HL-60 (cell line): Measurements from ENCODE around the gene OTX2.

ENCODE experiments used
- DNase-seq, 2 experiments: peaks; one replicate each; pipeline ENCODE4 v3.0.0-alpha.2; 2010 to 2020; ENCODE audit warnings: low read depth in 1 of 2, low spot score in 1 of 2
- H3K27ac ChIP-seq: fragments of 250-450 bp; sonication (Bioruptor Pico); replicated peaks from 2 replicates; pipeline ENCODE4 v1.5.1; 2020; ENCODE audit warnings: mild to moderate bottlenecking, moderate library complexity
- H3K27me3 ChIP-seq: fragments of 250-450 bp; sonication (Bioruptor Pico); 2 replicates; pipeline ENCODE4 v1.5.1; 2021; ENCODE audit warnings: mild to moderate bottlenecking, moderate library complexity; ENCODE audit not compliant: insufficient read depth, poor library complexity, severe bottlenecking
- H3K4me3 ChIP-seq: replicated peaks from 2 replicates; pipeline ENCODE4 v1.5.1; 2011; ENCODE audit warnings: mild to moderate bottlenecking, control low read depth, low read length; ENCODE audit not compliant: insufficient read depth
- GABPA ChIP-seq: IDR thresholded peaks from 2 replicates; pipeline ENCODE4 v1.6.1; 2012; ENCODE audit warnings: low read depth
- POLR2AphosphoS5 ChIP-seq: IDR thresholded peaks from 2 replicates; pipeline ENCODE4 v1.6.1; 2012; ENCODE audit warnings: low read depth
- REST ChIP-seq: IDR thresholded peaks from 2 replicates; pipeline ENCODE4 v1.6.1; 2012; ENCODE audit warnings: low read depth; ENCODE audit not compliant: insufficient replicate concordance
- SPI1 ChIP-seq: IDR thresholded peaks from 2 replicates; pipeline ENCODE4 v1.6.1; 2012; ENCODE audit warnings: low read depth, mild to moderate bottlenecking, borderline replicate concordance
- TF ChIP-seq, protein P1 (sequence below): IDR thresholded peaks from one replicate; pipeline ENCODE4 v1.5.1; 2011; ENCODE audit warnings: low read length, control low read depth, inconsistent platforms; ENCODE audit not compliant: insufficient read depth

Gene OTX2

GRCh38 chr14:56794557-56795283 lies 15.6 kb downstream of the OTX2 start:
- no peak for DNase-seq
- Histone ChIP-seq H3K4me3 (no peak overlapping the region), H3K27ac (no peak overlapping the region), H3K27me3 (peaks cover 63% of the 10 kb centered on the region)
- TF ChIP-seq, protein P1, sequence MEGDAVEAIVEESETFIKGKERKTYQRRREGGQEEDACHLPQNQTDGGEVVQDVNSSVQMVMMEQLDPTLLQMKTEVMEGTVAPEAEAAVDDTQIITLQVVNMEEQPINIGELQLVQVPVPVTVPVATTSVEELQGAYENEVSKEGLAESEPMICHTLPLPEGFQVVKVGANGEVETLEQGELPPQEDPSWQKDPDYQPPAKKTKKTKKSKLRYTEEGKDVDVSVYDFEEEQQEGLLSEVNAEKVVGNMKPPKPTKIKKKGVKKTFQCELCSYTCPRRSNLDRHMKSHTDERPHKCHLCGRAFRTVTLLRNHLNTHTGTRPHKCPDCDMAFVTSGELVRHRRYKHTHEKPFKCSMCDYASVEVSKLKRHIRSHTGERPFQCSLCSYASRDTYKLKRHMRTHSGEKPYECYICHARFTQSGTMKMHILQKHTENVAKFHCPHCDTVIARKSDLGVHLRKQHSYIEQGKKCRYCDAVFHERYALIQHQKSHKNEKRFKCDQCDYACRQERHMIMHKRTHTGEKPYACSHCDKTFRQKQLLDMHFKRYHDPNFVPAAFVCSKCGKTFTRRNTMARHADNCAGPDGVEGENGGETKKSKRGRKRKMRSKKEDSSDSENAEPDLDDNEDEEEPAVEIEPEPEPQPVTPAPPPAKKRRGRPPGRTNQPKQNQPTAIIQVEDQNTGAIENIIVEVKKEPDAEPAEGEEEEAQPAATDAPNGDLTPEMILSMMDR = no peak
- no peak for TF ChIP-seq REST
- no peak for TF ChIP-seq SPI1
- no peak for TF ChIP-seq POLR2AphosphoS5
- TF ChIP-seq GABPA = no peak

GRCh38 chr14:56794088-56794556 lies 16.2 kb downstream of the OTX2 start:
- Histone ChIP-seq H3K27me3 (peaks cover 57% of the 10 kb centered on the region), H3K4me3 (no peak overlapping the region), H3K27ac (no peak overlapping the region)
- no peak for DNase-seq
- TF ChIP-seq REST = no peak
- TF ChIP-seq SPI1 = no peak
- TF ChIP-seq, protein P1 = no peak
- no peak for TF ChIP-seq POLR2AphosphoS5
- no peak for TF ChIP-seq GABPA

DNA sequence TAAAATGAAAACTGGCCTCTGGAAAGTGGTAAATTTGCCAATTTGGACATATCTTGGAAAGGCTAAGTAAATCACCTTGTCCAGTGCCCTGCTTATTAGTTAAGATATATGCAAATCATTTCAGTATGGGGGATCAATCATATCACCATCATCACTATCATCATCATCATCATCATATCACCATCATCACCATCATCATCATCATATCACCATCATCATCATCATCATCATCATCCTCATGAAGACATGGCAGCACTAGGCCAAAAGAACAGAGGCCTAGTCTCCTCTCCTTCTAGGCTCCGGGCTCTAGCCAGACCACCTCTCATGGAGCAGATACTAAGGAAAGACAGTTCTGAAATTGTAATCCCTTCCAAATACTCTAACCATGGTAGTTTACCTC lies 20.3 kb downstream of the OTX2 start:
- TF ChIP-seq POLR2AphosphoS5 (no peak), SPI1 (no peak), GABPA (no peak), REST (no peak)
- TF ChIP-seq, protein P1 = no peak
- DNase-seq = no peak
- Histone ChIP-seq H3K4me3 (no peak overlapping the region), H3K27me3 (peaks cover 31% of the 10 kb centered on the region), H3K27ac (no peak overlapping the region)
